Endothelial cell of umbilical vein (primary cell): ENCODE measurements around the gene SCAMP4. TPM values are rescaled to one million over a fixed set of nuclear protein-coding genes. Genes with fewer than 3 reads are reported as not detected.

Experiments used
- BruUV-seq: library from RNA; stranded (reverse); fragments of 400-500 nt; replicated peaks from 2 replicates; lab custom pipeline; 2021; lab: Mats Ljungman, UMichigan
- CTCF ChIA-PET: fragments of 300-600, 350-600 bp; sonication (Branson Sonifier 250); formaldehyde crosslinking; loops from one replicate; lab custom pipeline; 2021; ENCODE audit warnings: antibody characterized with exemption, inconsistent platforms; lab: Charles Lee
- POLR2A ChIA-PET: fragments of 300-600, 350-600 bp; sonication (Branson Sonifier 250); formaldehyde crosslinking; loops from one replicate; lab custom pipeline; 2021; ENCODE audit warnings: antibody characterized with exemption, inconsistent platforms; lab: Charles Lee
- DNase-seq: peaks from one replicate; pipeline ENCODE4 v3.0.0-alpha.2; 2011; ENCODE audit warnings: low read depth, low spot score
- FAIRE-seq: peaks from 2 replicates; lab custom pipeline; 2011; peaks lifted over from hg19 to GRCh38; lab: Jason Lieb, UNC
- H2AFZ ChIP-seq: 2 replicates; pipeline ENCODE4 v1.6.0; 2012; ENCODE audit warnings: low read depth, low read length, control low read depth, inconsistent platforms
- H3K27ac ChIP-seq: 2 replicates; pipeline ENCODE4 v1.5.1; 2011; ENCODE audit warnings: low read depth, mild to moderate bottlenecking, control low read depth, low read length, moderate library complexity; ENCODE audit not compliant: insufficient read depth
- H3K27me3 ChIP-seq, 2 experiments: 2 replicates each; pipeline versions ENCODE4 v1.6.0 to v1.6.1; 2011; ENCODE audit warnings: low read length in 2 of 2, mixed read lengths in 1 of 2; ENCODE audit not compliant: control insufficient read depth in 2 of 2, insufficient read depth in 2 of 2
- H3K36me3 ChIP-seq, 2 experiments: 2 replicates in 1 of 2; 3 replicates in 1 of 2; pipeline ENCODE4 v1.5.1; 2011; ENCODE audit warnings: low read length in 2 of 2, mild to moderate bottlenecking in 1 of 2, moderate library complexity in 1 of 2; ENCODE audit not compliant: control insufficient read depth in 2 of 2, insufficient read depth in 2 of 2; ENCODE audit errors: extremely low read depth in 1 of 2
- H3K4me1 ChIP-seq: 3 replicates; pipeline ENCODE4 v1.5.1; 2011; ENCODE audit warnings: mild to moderate bottlenecking, low read length; ENCODE audit not compliant: control insufficient read depth, insufficient read depth; ENCODE audit errors: extremely low read depth
- H3K4me2 ChIP-seq: 2 replicates; pipeline ENCODE4 v1.6.1; 2011; ENCODE audit warnings: low read length, control low read depth, mixed read lengths; ENCODE audit not compliant: insufficient read depth
- H3K4me3 ChIP-seq, 3 experiments: fragments of 200-600 bp in 1 of 3; sonication (generic), shearing (Covaris generic) in 1 of 3; replicated peaks in 1 of 3; 2 replicates each; pipeline ENCODE4 v1.5.1; 2011 to 2016; ENCODE audit warnings: control low read depth in 3 of 3, low read length in 3 of 3, mild to moderate bottlenecking in 2 of 3, inconsistent platforms in 1 of 3, low read depth in 1 of 3, moderate library complexity in 1 of 3; ENCODE audit not compliant: insufficient read depth in 1 of 3
- H3K79me2 ChIP-seq: 2 replicates; pipeline ENCODE4 v1.6.0; 2012; ENCODE audit warnings: low read length, inconsistent platforms; ENCODE audit not compliant: control insufficient read depth, insufficient read depth
- H3K9ac ChIP-seq: replicated peaks from 2 replicates; pipeline ENCODE3; 2011; ENCODE audit warnings: low read length, control low read depth; ENCODE audit not compliant: insufficient read depth; ENCODE audit errors: extremely low read depth
- H3K9me1 ChIP-seq: replicated peaks from 3 replicates; pipeline ENCODE4 v1.6.0; 2011; ENCODE audit warnings: mild to moderate bottlenecking, low read length; ENCODE audit not compliant: control insufficient read depth, insufficient read depth; ENCODE audit errors: extremely low read depth
- H3K9me3 ChIP-seq: replicated peaks from 2 replicates; pipeline ENCODE4 v1.5.1; 2012; ENCODE audit warnings: low read length, inconsistent platforms; ENCODE audit not compliant: control insufficient read depth, insufficient read depth
- H4K20me1 ChIP-seq: replicated peaks from 2 replicates; pipeline ENCODE3; 2011; ENCODE audit warnings: mild to moderate bottlenecking, low read length; ENCODE audit not compliant: control insufficient read depth, insufficient read depth; ENCODE audit errors: extremely low read depth
- CTCF ChIP-seq, 2 donors: IDR thresholded peaks; 1 replicate in 1 of 2; 2 replicates in 1 of 2; pipeline ENCODE4 v1.5.1; 2011; ENCODE audit warnings: low read length in 2 of 2, mild to moderate bottlenecking in 2 of 2, moderate library complexity in 2 of 2, control low read depth in 1 of 2, inconsistent platforms in 1 of 2, low read depth in 1 of 2; ENCODE audit not compliant: insufficient read depth in 1 of 2; ENCODE audit errors: extremely low read depth in 1 of 2
- EZH2 ChIP-seq: IDR thresholded peaks from 2 replicates; pipeline ENCODE4 v1.6.1; 2012; ENCODE audit warnings: borderline replicate concordance, low read depth, mild to moderate bottlenecking, moderate library complexity, low read length, inconsistent platforms; ENCODE audit not compliant: severe bottlenecking
- FOS ChIP-seq: IDR thresholded peaks from 2 replicates; pipeline ENCODE4 v1.6.1; 2011; ENCODE audit warnings: mild to moderate bottlenecking, low read length, moderate library complexity, borderline replicate concordance; ENCODE audit not compliant: insufficient read depth
- JUN ChIP-seq: IDR thresholded peaks from 2 replicates; pipeline ENCODE4 v1.6.1; 2011; ENCODE audit warnings: borderline replicate concordance, low read depth; ENCODE audit not compliant: insufficient read length, insufficient read depth
- MYC ChIP-seq: IDR thresholded peaks from one replicate; pipeline ENCODE4 v1.6.1; 2011; ENCODE audit warnings: mild to moderate bottlenecking, low read depth, low read length
- dilution Hi-C: fragments of 300-500 bp; cut with MboI; formaldehyde crosslinking; loops from one replicate; pipeline ENCODE4 v1.15.0; 2019; ENCODE audit warnings: low sequenced_read_pairs; ENCODE audit not compliant: extremely low pct_ligation_motif_present
- intact Hi-C: fragments of 100-400 bp; cut with micrococcal nuclease; formaldehyde crosslinking; loops from one replicate; pipeline ENCODE4 v1.10.0; 2022
- polyA plus RNA-seq, 4 experiments: library from polyadenylated mRNA; depleted of rRNA in 3 of 4; stranded (reverse) in 3 of 4; unstranded in 1 of 4; fragments of >200 nt; gene quantifications; 2 replicates each; pipeline versions ENCODE4 v1.2.1 to v1.2.3, GENCODE V29; 2011 to 2012; ENCODE audit warnings: missing spikeins in 1 of 4
- total RNA-seq: library from RNA; stranded (reverse); gene quantifications from 2 replicates; pipeline ENCODE4 v1.2.3, GENCODE V29; 2021
- TF ChIP-seq, protein P1 (sequence below): IDR thresholded peaks from 2 replicates; pipeline ENCODE4 v1.6.1; 2011; ENCODE audit not compliant: insufficient read depth, insufficient read length

The SCAMP4 gene
- total and polyA plus RNA-seq, 2 donors (not counting 3 experiments of a cell fraction or from before 2014, with no cell fraction given): 24.4 to 68.2 TPM

DNA sequence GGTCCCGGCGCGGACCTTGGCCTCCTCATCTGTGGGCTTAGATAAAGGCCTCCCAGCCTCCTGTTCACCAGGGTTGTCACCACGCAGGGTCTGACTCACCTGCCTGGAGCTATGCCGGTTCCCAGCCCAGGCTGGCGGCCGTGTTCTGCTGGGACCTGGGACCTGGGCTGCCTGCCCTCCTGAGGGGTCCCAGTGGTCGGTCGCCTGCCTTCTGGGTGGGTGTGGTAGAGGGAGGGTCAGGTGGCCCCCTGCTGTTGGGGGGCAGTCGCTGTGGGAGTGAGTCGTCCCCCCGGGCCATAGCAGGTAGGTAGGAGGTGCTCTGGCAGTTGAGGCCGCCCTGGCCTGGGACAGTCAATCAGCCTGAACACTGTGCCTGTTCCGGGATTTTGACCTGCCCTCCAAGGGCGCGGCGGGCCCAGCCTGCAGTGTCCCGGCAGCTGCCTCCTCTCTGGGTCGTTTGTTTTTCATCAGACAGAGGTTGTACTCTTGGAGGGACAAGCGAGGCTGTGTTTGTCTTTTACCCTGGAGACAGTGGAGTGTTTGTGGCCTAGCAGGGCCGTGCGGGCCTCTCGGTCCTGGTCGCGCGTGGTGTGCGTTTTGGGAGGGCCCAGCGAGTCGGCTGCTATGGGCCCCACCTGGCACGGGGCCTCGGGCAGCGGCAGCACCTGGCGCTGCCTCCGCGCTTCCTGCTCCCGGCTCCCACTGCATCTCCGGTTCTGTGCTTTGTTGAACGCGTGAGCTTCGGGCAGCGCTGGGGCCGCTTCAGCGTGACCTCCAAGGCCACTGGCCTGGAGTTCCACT is 2.6 kb downstream of the SCAMP4 start:
- POLR2A ChIA-PET: no interaction called here
- no TSS peak for BruUV-seq
- H4K20me1 ChIP-seq: no peaks in the 10 kb centered on the region
- no peak overlapping the region for H3K4me2 ChIP-seq
- H3K27ac ChIP-seq: no peak overlapping the region
- H3K27me3 ChIP-seq: no peaks in the 10 kb centered on the region
- H3K79me2 ChIP-seq: peaks cover 54% of the 10 kb centered on the region
- no peaks in the 10 kb centered on the region for H3K4me1 ChIP-seq
- no peak overlapping the region for H3K4me3 ChIP-seq
- no peak overlapping the region for H2AFZ ChIP-seq
- intact Hi-C loops (no loop called here), dilution Hi-C loops (no loop called here)
- H3K9me3 ChIP-seq: no peaks in the 10 kb centered on the region
- no peak for DNase-seq
- CTCF ChIA-PET: no interaction called here
- H3K9me1 ChIP-seq: no peaks in the 10 kb centered on the region
- H3K36me3 ChIP-seq: peaks cover 0 to under 1% of the 10 kb centered on the region in 2 experiments
- TF ChIP-seq, protein P1, sequence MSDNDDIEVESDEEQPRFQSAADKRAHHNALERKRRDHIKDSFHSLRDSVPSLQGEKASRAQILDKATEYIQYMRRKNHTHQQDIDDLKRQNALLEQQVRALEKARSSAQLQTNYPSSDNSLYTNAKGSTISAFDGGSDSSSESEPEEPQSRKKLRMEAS: no peak
- TF ChIP-seq CTCF (IDR thresholded peaks at IDR 0.05; ENCODE audit: extremely low read depth in 1 of 2, insufficient read depth in 1 of 2, low read depth in 1 of 2, low read length in 2 of 2) (no peak), EZH2 (no peak), FOS (no peak), JUN (no peak), MYC (no peak)
- no peak overlapping the region for H3K9ac ChIP-seq
- no peak for FAIRE-seq
